8988T (cell line): ENCODE data around the gene POLD1.
A peak's percentile ranks its signal among the peaks of the same experiment; 100 is the strongest.

Experiments
- DNase-seq: peaks from one replicate; pipeline ENCODE4 v3.0.0; 2011

The POLD1 gene

GRCh38 chr19:50392759-50393158 is 8.6 kb downstream of the POLD1 start:
- DNase-seq, result no peak

GRCh38 chr19:50393589-50393988 is 9.4 kb downstream of the POLD1 start:
- DNase-seq, result no peak

DNA sequence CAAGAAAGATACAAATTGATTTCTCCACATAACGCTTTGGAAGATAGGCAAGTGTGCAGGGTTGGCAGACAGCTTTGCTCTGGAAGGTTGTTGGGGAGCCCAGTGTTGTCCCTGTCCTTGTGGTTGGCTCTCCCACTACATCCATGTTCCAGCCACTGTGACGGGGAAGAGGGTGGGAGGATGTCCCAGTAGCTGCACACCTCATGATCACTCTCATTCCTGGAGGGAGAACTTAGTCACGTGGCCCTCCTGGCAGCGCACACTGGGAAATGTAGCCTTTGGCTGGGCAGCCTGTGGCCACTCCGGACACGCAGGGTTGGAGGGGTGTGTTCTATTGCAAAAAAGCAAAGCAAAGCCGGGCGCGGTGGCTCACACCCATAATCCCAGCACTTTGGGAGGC is 9.9 kb downstream of the POLD1 start:
- DNase-seq, result no peak

DNA sequence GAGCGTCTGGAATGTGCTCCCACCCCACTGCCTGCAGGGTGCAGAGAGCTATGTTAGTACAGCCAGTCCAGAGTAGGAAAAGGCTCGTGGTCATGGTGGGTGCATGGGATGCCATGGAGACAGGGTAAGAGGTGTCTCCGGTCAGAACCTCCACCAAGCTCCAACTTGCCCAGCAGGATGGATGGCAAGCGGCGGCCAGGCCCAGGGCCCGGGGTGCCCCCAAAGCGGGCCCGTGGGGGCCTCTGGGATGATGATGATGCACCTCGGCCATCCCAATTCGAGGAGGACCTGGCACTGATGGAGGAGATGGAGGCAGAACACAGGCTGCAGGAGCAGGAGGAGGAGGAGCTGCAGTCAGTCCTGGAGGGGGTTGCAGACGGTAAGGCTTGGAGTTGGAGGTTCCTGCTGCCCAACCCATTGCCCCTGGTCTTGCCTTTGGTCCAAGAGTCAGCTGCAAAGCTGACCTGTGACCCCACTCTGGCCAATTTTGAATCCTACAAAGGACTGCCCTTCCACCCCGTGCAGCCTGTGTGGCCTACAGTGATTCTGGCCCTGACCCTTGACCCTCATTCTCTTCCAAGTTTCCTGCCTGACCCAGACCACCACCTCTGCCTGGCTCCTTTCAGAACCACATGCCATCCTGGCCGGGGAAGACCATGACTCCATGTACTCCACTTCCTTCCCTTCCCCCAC is 14.7 kb downstream of the POLD1 start:
- no peak for DNase-seq

DNA sequence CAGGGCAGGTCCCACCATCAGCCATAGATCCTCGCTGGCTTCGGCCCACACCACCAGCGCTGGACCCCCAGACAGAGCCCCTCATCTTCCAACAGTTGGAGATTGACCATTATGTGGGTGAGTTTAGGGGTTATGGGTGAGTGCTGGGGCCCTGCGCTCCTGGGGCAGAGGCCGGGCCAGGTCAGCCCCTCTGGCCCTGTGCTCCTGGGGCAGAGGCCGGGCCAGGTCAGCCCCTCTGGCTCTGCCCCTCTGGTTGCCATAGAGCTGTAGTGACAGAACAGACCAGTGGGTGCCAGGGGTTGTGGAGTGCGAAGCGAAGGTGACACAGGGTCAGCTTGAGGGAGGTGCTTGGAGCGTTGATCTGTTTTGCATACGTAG is 15.2 kb downstream of the POLD1 start:
- no peak for DNase-seq

- no peak for DNase-seq
These were observed 17.7 kb downstream of the POLD1 start for GRCh38 chr19:50401605-50402450.

GRCh38 chr19:50402544-50403301 is 18.6 kb downstream of the POLD1 start:
- DNase-seq, result no peak

DNA sequence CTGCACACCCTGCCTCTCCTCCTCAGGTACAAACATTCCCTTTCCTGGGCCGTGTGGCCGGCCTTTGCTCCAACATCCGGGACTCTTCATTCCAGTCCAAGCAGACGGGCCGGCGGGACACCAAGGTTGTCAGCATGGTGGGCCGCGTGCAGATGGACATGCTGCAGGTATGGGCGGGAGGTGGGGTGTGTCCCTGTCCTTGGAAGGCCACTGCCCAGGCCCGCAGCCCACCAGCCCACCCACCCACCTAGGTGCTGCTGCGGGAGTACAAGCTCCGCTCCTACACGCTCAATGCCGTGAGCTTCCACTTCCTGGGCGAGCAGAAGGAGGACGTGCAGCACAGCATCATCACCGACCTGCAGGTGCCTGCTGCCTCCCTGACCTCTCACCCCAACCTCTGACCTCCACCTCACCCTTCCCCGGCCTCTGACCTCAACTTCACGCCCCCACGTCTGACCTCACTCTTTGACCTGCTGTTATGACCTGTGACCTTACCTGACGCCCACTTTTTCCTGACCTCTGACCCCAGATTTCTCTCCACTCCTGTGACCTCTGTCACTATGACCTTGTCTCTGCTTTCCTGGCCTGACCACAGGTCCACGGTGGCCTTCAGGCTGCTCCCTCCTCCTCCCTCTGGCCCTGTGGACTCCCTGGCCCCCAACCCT is 22.1 kb downstream of the POLD1 start:
- DNase-seq, result no peak

GRCh38 chr19:50406829-50407228 is 22.7 kb downstream of the POLD1 start:
- DNase-seq, result no peak

DNA sequence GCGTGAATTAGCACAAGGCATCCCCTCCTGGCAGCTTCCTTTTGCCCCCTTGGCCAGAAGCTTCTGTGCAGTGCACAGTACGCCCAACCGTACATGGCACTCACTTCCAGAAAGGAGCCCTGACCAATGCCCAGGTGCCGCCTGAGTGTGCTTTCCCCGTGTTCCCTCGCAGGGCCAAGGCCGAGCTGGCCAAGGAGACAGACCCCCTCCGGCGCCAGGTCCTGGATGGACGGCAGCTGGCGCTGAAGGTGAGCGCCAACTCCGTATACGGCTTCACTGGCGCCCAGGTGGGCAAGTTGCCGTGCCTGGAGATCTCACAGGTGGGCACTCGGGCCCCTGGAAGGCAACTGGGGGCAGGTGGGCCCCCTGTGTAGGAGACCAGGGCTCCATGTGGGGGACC is 25.2 kb downstream of the POLD1 start:
- DNase-seq, result no peak

DNA sequence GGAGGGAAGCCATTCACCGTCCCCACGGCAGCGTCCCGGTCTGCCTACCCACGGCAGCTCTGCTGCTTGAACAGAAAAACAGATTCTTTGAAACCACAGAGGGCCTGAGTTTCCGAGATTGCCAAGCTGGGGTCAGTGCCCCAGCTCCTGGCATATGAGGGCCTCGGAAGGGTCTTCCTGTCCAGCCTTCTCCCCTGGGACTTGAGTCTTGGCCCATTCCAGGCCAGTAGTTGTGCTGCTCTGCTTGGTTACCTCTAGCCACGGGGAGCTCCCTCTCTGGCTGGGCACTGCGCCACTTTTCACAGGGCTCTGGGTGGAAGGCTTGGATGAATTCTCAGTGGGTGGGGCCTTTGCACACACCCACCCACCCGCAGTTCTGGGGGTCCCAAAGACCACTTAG is 26.0 kb downstream of the POLD1 start:
- DNase-seq, result no peak

DNA sequence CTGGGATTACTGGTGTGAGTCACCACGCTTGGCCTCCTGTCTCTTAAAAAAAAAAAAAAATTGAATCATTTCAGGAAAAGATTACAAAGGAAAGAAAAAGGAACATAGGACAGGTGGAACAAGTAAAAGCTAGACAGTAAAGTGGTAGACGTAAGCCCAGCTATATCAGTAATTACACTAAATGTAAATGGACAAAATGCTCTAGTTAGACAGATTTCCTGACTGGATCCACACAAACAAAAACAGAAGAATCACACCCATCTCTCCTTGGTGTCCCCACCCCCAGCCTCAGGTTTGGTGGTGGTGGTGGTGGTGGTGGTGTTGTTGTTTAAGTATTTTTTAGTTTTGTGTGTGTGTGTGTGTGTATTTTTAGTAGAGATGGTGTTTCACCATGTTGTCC is 28.3 kb downstream of the POLD1 start:
- no peak for DNase-seq

- no peak for DNase-seq
These were observed 28.9 kb downstream of the POLD1 start for GRCh38 chr19:50413096-50413495.

- DNase-seq, result no peak
These were observed 29.4 kb downstream of the POLD1 start for GRCh38 chr19:50413531-50413930.

DNA sequence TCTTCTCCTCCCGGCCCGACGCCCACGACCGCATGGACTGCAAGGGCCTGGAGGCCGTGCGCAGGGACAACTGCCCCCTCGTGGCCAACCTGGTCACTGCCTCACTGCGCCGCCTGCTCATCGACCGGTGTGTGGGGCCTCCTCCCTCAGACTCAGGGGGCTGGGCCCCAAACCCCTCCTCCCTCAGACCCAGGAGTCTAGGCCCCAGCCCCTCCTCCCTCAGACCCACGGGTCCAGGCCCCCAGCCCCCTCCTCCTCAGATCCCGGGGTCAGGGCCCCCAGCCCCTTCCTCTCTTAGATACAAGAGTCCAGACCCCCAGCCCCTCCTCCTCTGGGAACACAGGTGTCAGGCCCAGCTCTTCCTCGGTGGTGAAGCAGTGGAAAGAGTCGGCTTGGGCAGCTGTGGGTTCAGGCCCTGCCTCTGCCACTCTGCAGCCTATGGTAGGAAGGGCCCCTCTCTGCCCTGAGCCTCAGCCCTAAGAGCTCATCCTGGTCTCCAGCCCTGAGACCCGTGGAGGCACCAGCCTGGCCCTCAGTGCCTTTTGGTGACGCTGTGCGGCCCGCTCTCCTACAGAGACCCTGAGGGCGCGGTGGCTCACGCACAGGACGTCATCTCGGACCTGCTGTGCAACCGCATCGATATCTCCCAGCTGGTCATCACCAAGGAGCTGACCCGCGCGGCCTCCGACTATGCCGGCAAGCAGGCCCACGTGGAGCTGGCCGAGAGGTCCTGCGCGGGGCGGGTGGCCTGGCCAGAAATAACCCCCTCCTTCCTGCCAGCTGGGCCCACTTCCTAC is 30.9 kb downstream of the POLD1 start:
- DNase-seq, result peak; percentile 90

DNA sequence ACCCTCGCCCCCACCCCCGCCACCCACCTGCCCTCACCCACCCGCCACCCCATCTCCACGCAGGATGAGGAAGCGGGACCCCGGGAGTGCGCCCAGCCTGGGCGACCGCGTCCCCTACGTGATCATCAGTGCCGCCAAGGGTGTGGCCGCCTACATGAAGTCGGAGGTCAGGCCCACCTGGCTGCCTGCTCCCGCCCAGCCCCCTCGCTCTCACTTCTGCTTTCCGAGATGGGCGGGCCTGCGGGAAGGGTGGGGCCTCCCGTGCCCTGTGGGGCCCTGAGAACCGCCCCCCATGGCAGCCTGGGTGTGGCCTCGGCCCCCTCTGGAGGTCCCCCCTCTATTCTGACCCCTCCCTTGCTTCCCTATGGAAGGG is 31.5 kb downstream of the POLD1 start:
- no peak for DNase-seq

DNA sequence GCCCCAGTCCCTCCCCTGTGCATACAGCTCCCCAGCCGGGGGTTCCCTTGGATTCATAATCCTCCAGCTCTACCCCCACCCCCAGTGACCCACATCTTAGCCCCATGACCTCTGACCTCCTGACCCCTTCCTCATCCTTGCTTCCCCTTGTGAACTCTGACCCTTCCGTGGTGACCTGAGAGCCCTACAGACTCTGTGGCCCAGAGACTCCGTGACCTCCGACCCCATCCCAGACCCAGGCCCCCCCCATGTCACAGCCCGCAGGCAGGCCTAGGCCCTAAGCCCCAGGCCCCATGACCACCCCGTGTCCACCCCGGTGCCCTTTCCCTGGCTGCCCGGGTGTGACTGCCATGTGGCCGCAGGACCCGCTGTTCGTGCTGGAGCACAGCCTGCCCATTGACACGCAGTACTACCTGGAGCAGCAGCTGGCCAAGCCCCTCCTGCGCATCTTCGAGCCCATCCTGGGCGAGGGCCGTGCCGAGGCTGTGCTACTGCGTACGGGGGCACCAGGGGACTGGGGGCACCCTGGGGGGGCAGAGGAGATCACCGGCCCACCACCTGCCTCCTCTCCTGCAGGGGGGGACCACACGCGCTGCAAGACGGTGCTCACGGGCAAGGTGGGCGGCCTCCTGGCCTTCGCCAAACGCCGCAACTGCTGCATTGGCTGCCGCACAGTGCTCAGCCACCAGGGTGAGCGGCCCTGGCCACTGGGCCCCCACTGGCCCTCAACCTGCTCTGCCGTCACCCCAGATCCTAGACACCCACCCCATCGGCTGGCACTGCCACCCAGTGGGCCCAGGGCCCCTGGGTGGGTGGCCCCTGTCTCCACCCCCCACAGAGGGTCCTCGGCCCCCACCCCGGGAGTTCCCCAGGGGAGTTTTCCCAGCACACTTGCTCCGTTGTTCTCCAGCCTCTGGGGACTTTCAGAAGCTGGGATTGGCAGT is 32.2 kb downstream of the POLD1 start:
- no peak for DNase-seq

GRCh38 chr19:50417111-50418081 is 33.2 kb downstream of the POLD1 start:
- DNase-seq, result no peak

- DNase-seq, result no peak
These were observed 34.3 kb downstream of the POLD1 start, which contains the start of gene SPIB for GRCh38 chr19:50418176-50419021. Gene SPIB (plus strand): TSS chr19:50418938. CDS start chr19:50418963, 25 bp downstream.
